Measurements from ENCODE around the gene RIPOR3.

DNA sequence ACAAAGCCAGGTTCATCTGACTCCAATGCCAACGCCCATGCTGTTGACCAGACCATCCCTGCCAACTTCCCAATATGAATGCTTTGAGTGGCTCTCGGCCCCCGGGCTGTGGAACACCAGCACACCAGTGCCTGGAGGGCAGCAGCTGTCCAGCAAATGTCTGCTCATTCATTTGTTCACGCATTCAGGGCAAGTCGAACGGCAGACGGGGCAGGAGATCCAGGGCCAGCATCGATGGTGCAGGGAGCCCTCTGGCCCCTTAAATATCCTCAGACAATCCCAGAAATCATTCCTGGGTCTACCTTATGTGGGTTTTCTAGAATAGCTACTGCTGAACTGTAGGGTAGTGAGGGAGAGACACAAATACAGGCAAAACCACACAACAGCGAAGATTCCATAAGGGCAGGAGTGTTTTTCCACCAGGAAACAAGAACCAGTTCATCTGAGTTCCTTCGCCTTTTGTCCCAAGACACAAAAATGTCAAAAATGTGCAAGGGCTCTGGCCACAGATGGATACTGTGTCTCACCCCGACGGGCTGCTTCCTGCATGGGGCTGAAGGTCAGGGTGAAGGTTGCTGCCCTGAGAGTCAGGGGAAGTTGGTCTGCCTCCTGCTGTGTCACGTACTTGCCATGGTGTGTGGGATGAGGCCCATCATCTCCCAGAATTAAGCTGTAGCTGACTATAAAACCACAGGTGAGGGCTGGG lies 15.5 kb downstream of the RIPOR3 start:
- TF ChIP-seq CTCF (IDR thresholded peaks at IDR 0.05; ENCODE audit: poor library complexity) (no peak), EZH2 (IDR thresholded peaks at IDR 0.05; ENCODE audit: borderline replicate concordance) (no peak), EZH2phosphoT487 (IDR thresholded peaks at IDR 0.05; ENCODE audit: low read depth, severe bottlenecking, unreplicated experiment) (no peak)

All from hepatocyte (in vitro differentiated cells).